HG03469 (cell line): ENCODE measurements around the gene SPC24.

Experiments used
- ATAC-seq: cut with Tn5 transposase; IDR thresholded peaks from one replicate; pipeline ENCODE4 v1.9.1; 2021; ENCODE audit warnings: mild to moderate bottlenecking, moderate library complexity, moderate number of reproducible peaks; ENCODE audit not compliant: unreplicated experiment

SPC24 gene, protein sequence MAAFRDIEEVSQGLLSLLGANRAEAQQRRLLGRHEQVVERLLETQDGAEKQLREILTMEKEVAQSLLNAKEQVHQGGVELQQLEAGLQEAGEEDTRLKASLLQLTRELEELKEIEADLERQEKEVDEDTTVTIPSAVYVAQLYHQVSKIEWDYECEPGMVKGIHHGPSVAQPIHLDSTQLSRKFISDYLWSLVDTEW

DNA sequence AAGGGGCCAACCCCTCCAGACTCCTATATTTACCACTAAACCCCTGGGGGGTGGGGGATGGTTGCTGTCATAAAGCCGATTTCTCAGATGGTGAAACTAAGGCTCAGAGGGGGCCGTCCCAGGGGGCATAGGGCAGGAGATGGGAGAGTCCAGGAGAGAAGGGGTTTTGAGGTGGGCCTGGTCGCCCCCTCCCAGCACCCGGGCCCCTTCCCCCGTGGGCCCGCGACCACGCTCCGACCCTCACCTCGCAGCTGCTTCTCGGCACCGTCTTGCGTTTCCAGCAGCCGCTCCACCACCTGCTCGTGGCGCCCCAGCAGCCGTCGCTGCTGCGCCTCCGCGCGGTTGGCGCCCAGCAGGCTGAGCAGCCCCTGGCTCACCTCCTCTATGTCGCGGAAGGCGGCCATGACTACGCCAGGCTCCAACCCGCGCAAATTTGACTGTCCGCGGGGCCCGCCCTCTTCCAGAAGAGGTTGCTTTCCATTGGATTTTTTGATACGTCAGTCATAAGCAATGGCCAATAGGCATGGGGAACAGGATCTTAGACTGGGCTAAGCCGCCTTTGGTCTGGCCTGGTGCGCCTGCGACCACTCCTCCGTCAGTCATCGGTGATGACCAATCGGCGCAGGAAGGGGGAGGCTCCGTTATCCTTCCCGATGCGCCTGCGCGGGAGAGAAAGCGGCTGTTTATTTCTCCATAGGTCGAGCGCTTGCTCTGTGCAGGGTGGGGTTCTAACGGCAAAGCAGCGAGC is at the start of gene SPC24:
TSS of gene SPC24 (minus strand) at position 410 of the 748 bp plus-strand sequence. CDS start at position 404, 6 bp downstream.
- peak; percentile 88 for ATAC-seq

DNA sequence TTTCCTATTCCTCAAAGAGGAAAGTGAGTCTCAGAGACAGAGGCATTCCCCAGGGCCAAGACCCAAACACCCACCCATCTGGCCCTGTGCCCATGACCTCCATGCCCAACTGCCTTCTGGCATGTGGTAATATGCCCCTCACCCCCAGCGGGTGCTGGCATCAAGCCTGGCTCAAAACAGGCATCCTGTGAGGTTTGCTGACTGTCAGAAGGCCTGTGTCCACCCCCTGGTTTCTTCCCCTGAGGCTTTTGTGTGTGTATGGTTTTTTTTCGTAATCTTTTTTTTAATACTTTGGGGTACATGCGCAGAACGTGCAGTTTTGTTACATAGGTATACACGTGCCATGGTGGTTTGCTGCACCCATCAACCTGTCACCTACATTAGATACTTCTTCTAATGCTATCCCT is 49.4 kb upstream of the SPC24 start:
- no peak for ATAC-seq

DNA sequence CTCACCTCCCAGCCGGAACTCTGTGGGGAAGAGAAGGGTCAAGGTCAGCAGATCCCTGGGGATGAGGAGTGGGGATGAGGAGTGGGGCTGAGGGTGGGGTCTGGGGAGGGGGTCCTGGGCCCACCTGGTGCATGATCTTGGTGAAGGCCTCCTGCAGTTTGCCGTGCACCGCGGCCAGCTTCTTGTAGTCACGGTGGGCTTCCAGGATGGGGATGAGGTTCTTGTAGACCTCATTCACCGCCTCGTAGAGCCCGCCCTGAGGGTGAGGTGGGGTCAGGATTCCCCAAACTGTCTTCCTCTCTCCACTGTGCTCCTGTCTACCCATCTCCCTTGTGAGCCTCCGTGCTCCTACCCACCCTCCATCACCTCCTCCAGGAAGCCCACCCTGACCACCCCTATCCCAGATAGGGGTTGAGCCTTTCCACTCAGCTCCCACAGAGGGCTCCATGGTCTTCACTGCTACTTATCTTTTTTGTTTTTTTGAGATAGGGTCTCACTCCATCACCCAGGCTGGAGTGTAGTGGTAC is 48.6 kb upstream of the SPC24 start:
- no peak for ATAC-seq

DNA sequence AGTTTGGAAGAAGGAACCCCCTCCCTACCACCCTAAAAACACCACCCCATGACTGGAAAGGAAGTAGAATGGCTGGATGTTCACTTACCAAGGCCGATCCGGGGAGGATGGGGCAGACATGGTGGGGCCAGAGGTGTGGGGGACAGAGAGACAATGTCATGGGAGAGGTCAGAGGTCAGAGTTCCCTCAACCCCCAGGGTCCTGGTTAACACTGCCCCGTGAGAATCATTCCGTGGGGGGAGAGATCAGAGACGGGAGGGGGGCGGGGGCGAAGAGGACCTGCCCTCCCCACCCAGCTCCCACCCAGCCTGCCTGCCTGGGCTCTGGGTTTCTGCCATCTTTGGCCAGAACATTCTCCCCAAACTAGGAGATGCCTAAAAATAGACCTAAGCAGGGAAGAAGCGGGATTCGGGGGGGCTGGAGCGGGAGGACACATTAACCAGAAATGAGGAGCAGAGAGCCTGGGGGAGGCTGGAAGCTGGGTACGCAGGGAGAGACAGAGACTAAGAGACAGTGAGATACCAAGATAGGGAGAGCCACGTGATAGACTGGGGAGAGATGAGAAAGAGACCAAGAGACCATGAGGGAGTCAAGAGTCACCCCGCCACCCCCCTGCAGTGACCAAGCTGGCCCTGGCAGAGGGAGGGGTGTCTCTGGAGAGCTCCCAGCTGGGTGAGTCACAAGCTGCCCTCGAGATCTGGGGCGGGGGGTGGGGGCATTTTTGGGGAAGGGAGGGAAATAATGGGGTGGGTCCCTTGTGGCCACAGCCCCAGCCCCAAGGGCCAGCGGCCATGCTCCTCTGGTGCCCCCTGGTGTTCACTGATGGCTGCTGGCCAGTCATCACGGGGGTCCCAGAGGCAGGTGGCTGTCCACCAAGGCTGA is 47.9 kb upstream of the SPC24 start:
- ATAC-seq = no peak

DNA sequence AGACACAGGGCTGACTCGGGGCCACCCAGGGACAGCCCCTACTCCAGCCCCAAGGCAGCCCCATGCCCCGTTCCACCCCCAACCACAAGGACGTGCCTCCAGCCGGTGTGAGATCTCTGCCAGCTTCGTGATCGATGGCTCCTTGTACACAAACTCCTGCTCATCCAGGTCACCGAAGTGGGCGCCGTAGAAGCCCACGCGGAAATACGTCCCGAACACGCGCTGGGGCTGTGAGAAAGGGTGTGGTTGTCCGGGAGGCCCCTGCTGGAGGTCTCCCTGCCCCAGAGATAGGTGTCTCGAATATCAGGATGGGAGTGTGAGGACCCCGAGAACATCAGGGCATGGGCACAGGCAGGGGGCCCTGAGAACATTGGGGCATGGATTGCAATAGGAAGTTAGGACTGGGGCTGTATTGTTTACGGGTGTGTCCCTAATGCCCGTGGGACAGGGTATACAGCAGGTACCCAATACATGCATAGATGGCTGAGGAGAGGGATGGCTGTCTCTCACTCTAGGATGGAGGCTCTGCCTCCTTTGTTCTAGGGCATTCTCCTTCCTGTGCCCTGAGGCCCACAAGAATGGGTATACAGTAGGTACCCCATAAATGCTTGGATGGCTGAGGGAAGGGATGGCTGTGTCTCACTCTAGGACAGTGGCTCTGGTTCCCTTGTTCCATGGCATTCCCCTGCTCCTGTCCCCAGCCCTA is 47.1 kb upstream of the SPC24 start:
- ATAC-seq = no peak

DNA sequence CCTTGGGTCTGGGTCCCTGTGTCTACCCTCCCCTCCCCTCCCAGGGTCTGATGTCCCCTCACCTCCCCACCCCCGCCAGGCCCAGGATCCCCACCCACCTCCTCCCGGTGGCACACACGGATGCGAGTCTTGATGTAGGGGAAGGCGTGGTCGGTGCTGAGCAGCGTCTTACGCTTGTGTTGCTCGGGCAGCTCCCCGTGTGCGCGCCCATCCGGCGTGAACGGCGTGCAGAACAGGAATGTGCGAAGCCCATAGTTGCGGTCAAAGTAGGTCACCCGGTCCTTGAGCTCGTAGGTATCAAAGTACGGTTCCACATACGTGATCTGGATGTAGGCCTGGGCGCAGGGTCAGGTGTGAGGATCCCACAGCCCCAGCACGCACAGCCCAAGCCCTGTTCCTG is 46.2 kb upstream of the SPC24 start:
- ATAC-seq = no peak

DNA sequence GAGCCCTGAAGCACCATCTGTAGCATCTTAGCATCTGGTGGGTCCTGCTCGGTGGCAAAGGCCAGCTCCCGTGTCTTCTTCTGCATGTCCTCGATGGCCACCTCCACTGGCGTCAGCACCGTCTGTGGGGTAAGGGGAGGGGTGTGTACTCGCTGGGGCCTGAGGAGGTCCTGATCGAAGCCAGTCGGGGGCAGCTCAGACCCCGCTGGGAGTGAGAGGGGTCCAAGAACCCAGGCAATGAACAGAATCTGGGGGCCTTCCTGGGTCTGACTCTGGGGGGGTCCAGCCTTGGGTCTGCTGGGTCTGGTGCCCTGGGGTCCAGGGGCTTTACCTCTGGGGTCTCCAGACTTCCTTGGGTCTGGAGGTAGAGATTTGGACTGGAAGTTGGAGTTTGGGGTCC is 45.3 kb upstream of the SPC24 start:
- ATAC-seq = no peak

DNA sequence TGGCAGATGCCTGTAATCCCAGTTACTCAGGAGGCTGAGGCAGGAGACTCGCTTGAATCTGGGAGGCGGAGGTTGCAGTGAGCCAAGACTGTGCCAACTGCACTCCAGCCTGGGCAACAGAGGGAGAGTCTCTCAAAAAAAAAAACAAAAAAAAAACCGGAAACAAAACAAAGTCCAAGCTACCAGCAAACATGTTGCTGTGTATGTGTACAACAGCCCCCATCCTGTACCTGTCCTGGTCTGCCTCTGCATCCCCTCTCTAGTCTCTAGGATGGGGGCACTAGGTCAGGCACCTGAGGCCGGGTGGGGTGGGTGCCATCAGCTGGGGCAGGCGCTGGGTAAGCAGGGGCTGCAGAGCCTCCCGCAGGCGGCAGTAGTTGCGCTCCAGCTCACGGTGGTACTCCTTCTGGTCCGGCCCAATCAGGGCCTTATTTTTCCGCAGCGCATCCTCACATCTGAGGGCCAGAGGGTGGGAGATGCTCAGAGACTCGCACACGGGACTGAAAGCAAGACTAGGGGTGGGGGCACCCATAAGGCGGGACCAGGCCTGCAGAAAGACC is 44.5 kb upstream of the SPC24 start:
- ATAC-seq = no peak

DNA sequence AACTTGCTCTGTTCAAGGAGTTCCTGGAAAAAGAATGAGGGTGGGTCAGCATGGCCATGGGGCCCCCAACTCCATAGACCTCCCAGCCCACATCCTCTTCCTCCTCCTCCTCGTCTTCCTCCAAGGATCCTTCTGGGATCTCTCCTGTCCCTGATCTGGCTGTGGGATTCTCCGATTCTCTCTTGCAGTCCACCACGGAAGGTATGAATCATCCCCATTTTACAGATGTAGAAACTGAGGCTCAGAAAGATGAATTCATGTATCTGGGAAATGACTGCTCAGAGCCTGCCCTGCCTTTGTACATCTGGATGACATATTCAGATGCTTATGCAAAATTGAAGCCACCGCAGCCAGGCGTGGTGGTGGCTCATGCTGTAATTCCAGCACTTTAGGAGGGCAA is 43.9 kb upstream of the SPC24 start:
- no peak for ATAC-seq

DNA sequence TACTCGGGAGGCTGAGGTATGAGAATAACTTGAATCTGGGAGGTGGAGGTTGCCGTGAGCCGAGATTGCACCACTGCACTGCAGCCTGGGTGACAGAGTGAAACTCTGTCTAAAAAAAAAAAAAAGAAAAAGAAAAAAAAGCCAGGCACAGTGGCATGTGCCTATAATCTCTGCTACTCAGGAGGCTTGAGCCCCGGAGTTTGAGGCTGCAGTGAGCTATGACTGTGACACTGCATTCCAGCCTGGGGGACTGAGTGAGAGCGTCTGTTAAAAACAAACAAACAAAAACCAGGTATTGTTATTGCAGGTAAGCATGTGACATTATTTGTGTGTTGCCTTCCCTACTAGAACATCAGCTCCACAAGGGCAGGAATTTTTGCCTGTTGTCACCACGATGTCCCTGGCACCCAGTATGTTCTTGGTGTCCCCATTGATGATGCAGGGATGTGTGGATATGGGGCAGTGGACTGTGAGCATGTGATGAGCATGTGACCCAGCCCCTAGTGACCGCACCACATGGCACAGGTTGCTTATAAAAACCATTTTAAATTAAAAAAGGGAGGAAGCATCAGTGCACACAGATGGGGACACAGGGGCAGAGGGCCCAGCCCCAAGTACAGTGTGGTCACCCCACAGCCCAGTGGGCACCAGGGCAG is 43.3 kb upstream of the SPC24 start:
- no peak for ATAC-seq

DNA sequence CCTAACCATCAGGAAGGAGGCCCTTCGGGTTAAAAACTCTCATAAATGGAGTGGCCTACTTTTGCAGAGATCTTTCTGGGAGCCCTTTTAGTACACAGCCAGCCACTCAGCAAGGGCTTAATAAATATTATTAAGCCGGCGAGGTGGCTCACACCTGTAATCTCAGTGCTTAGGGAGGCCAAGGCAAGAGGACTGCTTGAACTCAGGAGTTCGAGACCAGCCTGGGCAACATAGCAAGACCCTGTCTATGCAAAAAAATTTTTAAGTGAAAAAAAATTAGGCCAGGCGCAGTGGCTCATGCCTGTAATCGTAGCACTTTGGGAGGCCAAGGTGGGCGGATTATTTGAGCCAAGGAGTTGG is 42.6 kb upstream of the SPC24 start:
- ATAC-seq = no peak

DNA sequence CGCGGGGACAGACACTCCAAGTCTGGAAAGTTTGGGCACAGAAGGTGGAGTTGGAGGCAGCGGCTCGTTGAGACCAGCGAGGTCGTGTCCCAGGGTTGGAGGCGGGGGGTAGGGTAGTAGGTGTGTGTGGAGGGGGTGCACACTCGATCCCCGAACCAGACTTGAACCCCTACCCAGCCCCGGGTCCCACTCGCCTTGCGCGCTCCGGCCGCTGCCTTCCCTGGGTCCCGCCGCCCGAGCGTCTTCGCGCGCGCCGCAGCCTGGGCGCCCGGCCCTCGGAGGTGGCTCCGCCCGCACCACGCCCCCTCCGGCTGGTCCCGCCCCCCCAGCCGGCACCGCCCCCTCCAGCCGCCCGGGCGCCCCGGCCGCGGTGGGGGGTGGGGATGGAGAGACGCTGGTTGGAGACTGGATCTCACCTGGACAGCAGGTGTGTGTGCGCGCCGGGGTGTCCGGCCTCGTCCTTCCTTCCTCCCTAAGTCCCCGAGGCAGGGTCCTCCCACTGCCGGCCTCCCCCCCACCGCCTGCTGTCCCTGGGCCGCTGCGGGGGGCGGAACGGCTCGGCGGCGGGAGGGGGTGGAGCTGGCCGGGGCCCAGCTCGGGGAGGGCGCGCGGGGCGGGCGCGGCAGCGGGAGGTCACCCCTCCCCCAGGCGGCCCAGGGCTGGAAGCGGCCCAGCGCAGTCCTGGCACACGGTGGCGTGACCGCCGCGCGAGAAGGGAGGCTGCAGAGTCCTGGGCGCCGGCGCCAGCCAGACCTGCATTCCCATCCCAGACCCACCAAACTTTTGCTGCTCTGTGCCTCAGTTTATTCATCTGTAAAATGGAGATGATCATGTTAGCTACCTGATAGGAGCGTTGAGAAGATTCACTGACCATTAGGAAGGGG is 42.0 kb upstream of the SPC24 start, which contains the start of gene KANK2:
TSS of gene KANK2 (minus strand) at position 255 of the 884 bp plus-strand sequence. CDS start 3,034 bp downstream, outside the sequence.
- ATAC-seq = no peak

DNA sequence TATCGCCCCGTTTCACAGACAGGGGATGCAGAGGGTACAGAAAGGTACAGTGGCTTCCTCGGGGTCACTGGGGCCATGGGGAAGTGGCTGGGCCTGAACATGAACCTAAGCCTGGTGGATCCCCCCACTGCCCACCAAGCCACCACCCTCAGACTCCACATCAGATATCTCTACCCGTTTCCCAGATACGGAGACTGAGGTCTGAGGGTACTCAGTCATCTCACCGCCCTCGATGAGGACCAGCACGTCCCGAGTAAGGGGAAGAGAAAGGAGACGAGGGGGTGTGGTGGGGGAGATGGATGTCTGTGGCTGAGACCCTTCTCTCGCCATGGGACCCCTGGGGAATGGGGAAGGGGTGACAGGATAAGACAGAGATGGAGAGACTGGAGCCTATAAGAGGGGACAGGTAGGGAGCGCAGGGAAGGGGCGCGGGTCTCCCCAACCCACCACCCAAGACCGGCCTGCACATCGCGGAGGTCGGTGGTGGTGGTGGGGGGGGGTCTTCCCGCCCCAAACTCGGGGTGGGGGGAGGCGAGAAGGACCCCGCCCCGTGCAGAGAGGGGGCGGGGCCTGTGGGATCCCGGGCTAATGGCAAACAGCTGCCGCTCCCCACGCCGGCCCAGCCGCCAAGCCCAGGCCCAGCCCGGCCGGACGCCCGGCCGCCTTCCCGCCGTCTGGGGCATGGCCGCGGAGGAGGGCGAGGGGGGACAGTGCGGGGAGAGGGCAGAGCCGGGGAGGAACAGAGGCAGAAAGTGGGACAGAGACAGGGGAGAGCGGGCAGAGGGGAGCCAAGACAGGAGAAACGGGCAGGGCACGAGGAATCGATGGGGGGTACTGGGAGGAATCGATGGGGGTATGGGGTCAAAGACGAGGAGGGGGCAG is 41.1 kb upstream of the SPC24 start:
- no peak for ATAC-seq

DNA sequence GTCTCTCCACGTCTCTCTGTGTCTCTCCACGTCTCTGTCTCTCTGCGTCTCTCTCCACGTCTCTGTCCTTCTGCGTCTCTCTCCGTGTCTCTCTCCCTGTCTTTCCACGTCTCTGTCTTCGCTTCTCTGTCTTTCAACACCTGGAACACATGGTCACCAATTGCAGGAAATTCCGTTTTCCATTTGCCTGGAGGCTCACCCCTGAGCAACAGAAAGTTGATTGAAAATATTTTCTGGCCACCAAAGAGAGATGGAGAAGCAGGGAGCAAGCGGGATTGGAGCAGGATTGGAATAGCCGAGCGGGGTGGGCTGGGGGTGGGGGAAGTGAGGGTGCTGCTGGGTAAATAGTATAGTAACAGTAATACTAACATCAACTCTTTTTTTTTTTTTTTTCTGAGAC is 40.1 kb upstream of the SPC24 start:
- no peak for ATAC-seq

DNA sequence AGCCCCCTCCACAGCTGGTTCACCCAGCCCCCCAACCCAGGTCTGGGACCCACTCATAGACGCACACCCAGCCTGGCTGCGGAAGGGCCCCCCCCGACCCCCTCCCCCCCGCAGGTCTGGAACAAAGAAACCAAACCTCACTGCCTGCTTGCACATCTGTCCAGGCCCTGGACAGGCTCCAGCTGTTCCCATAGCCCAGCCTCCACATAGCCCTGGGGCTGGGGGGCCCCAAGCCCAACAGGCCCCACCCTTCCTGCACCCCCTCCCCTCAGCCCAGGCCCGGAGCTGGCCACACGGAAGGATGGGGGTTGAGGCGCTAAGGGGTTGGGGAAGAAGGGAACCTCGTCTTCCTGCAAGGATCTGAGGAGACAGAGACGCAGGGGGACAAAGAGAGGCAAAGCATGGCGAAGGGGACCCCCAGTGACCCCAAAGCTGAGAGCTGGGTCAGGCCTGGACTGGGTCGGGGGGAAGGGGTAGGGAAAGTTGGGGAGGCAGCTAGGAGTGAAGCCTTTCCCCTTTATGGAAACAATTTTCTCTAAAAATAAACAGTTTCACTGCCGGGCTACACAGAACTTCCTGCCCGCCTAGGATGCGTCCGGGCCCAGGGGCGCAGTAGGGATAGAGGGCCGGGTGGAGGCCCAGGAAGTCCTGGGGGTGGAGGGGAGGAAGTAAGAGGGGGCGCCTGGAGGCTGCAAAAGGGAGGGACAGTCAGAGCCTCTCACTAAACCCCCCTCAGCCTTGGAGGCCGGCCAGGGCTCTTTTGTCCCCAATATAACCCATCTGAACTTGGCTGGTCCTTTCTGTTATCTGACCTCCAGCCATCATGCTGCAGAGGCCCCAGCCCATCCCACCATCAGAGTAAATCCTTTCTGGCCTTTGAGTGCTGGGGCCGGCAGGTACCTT is 39.3 kb upstream of the SPC24 start:
- no peak for ATAC-seq

DNA sequence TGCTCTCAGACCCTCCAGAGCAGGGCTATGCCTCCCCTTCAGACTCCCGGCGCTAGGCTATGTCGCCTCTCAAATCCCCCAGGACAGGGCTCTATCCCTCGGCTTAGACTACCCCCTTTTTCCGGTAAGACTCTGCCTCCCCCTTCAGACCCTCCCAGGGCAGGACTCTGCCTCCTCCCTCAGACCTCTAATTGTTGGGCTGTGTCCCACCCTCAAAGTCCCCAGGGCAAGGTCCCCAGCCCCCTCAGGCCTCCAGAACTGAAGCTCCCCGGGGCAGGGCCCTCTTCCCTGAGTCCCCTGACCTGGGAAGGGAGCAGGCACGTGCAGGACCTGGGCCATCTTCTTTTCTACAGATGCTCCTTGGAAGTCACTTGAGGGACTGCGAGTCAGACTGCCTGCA is 38.6 kb upstream of the SPC24 start:
- ATAC-seq = no peak
